H1 (cell line): Measurements from ENCODE around the gene USP9Y. TPM values are rescaled to one million over a fixed set of nuclear protein-coding genes. Genes with fewer than 3 reads are reported as not detected.

ENCODE experiments used
- CTCF ChIA-PET: fragments of 300-600 bp; sonication (Branson Sonifier 250); formaldehyde crosslinking; loops from one replicate; lab custom pipeline; 2021; ENCODE audit not compliant: partially characterized antibody; lab: Charles Lee
- POLR2A ChIA-PET: fragments of 300-600 bp; sonication (Branson Sonifier 250); formaldehyde crosslinking; loops from one replicate; lab custom pipeline; 2021; ENCODE audit warnings: inconsistent platforms; ENCODE audit not compliant: partially characterized antibody; lab: Charles Lee
- DNase-seq, 2 experiments: peaks; one replicate each; pipeline versions ENCODE4 v3.0.0 to v3.0.0-alpha.2; 2010 to 2022; ENCODE audit warnings: low spot score in 2 of 2, low read depth in 1 of 2, mixed read lengths in 1 of 2
- FAIRE-seq: peaks from 2 replicates; lab custom pipeline; 2011; peaks lifted over from hg19 to GRCh38; lab: Jason Lieb, UNC
- H2AFZ ChIP-seq: 2 replicates; pipeline ENCODE4 v1.8.1; 2012; ENCODE audit warnings: low read length, inconsistent platforms
- H2AK5ac ChIP-seq: 2 replicates; pipeline ENCODE4 v1.6.1; 2013; ENCODE audit warnings: low read depth, low read length
- H2BK120ac ChIP-seq: replicated peaks from 2 replicates; pipeline ENCODE3; 2013; ENCODE audit warnings: low read depth, low read length, inconsistent platforms
- H2BK12ac ChIP-seq: 2 replicates; pipeline ENCODE4 v1.6.1; 2013; ENCODE audit warnings: low read depth, low read length
- H2BK15ac ChIP-seq: 2 replicates; pipeline ENCODE4 v1.6.1; 2013; ENCODE audit warnings: low read length
- H2BK20ac ChIP-seq: 2 replicates; pipeline ENCODE4 v1.6.1; 2013; ENCODE audit warnings: low read length
- H2BK5ac ChIP-seq: 2 replicates; pipeline ENCODE4 v1.6.1; 2013; ENCODE audit warnings: low read depth, low read length
- H3K14ac ChIP-seq: 2 replicates; pipeline ENCODE4 v1.6.1; 2013; ENCODE audit warnings: inconsistent platforms; ENCODE audit not compliant: insufficient read length
- H3K18ac ChIP-seq: 2 replicates; pipeline ENCODE4 v1.6.1; 2013; ENCODE audit warnings: low read length; ENCODE audit errors: extremely low read depth
- H3K23ac ChIP-seq: 2 replicates; pipeline ENCODE4 v1.6.1; 2013; ENCODE audit warnings: inconsistent platforms; ENCODE audit not compliant: insufficient read length
- H3K23me2 ChIP-seq: 2 replicates; pipeline ENCODE4 v1.6.1; 2013; ENCODE audit warnings: low read depth, low read length
- H3K27ac ChIP-seq: 2 replicates; pipeline ENCODE4 v1.6.1; 2011; ENCODE audit warnings: low read depth, low read length, inconsistent platforms
- H3K27me3 ChIP-seq, 4 experiments: replicated peaks in 1 of 4; 1 replicate in 1 of 4; 2 replicates in 3 of 4; pipeline versions ENCODE4 v1.6.1 to v1.8.1; 2011 to 2013; ENCODE audit warnings: low read length in 3 of 4, mild to moderate bottlenecking in 3 of 4, inconsistent platforms in 2 of 4, mixed read lengths in 2 of 4, moderate library complexity in 1 of 4; ENCODE audit not compliant: control insufficient read depth in 3 of 4, insufficient read depth in 3 of 4; ENCODE audit errors: extremely low read depth in 1 of 4
- H3K36me3 ChIP-seq, 4 experiments: 2 replicates each; pipeline versions ENCODE4 v1.6.1 to v1.8.1; 2011 to 2013; ENCODE audit warnings: mild to moderate bottlenecking in 4 of 4, low read length in 3 of 4, moderate library complexity in 2 of 4, control low read depth in 1 of 4, inconsistent platforms in 1 of 4; ENCODE audit not compliant: insufficient read depth in 4 of 4, control insufficient read depth in 2 of 4
- H3K4ac ChIP-seq: replicated peaks from 2 replicates; pipeline ENCODE3; 2013; ENCODE audit warnings: low read length, low read depth, mixed read lengths, inconsistent platforms; ENCODE audit not compliant: insufficient read length
- H3K4me1 ChIP-seq, 4 experiments: replicated peaks in 1 of 4; 1 replicate in 1 of 4; 2 replicates in 3 of 4; pipeline versions ENCODE4 v1.6.1 to v1.8.1; 2011 to 2013; ENCODE audit warnings: low read length in 3 of 4, inconsistent platforms in 2 of 4, mixed read lengths in 1 of 4; ENCODE audit not compliant: insufficient read depth in 4 of 4, control insufficient read depth in 3 of 4
- H3K4me2 ChIP-seq, 2 experiments: 2 replicates each; pipeline versions ENCODE4 v1.6.1 to v1.8.1; 2011 to 2013; ENCODE audit warnings: low read depth in 2 of 2, low read length in 2 of 2, control low read depth in 1 of 2, inconsistent platforms in 1 of 2, mild to moderate bottlenecking in 1 of 2; ENCODE audit not compliant: insufficient read depth in 1 of 2
- H3K4me3 ChIP-seq, 4 experiments: fragments of 200-600, 300-600 bp in 1 of 4; sonication (generic), shearing (Covaris generic), sonication (Bioruptor Twin) in 1 of 4; 2 replicates each; pipeline versions ENCODE4 v1.5.1 to v1.8.1; 2011 to 2016; ENCODE audit warnings: low read length in 4 of 4, low read depth in 3 of 4, control low read depth in 2 of 4, inconsistent platforms in 2 of 4, mild to moderate bottlenecking in 2 of 4, mixed read lengths in 1 of 4, moderate library complexity in 1 of 4; ENCODE audit not compliant: insufficient read depth in 2 of 4; ENCODE audit errors: extremely low read depth in 1 of 4
- H3K56ac ChIP-seq: replicated peaks from 2 replicates; pipeline ENCODE3; 2013; ENCODE audit warnings: low read depth, mild to moderate bottlenecking, mixed read lengths, low read length, inconsistent platforms; ENCODE audit not compliant: insufficient read length
- H3K79me1 ChIP-seq: 2 replicates; pipeline ENCODE4 v1.6.1; 2013; ENCODE audit warnings: low read depth, low read length, control low read depth
- H3K79me2 ChIP-seq, 2 experiments: 2 replicates each; pipeline versions ENCODE4 v1.6.1 to v1.8.1; 2012 to 2013; ENCODE audit warnings: low read length in 2 of 2, mild to moderate bottlenecking in 2 of 2, inconsistent platforms in 1 of 2; ENCODE audit not compliant: insufficient read depth in 2 of 2, control insufficient read depth in 1 of 2
- H3K9ac ChIP-seq, 4 experiments: replicated peaks in 1 of 4; 1 replicate in 1 of 4; 2 replicates in 3 of 4; pipeline versions ENCODE4 v1.6.1 to v1.8.1; 2011 to 2013; ENCODE audit warnings: low read depth in 3 of 4, low read length in 3 of 4, control low read depth in 2 of 4, mild to moderate bottlenecking in 2 of 4, moderate library complexity in 2 of 4, inconsistent platforms in 1 of 4; ENCODE audit errors: extremely low read depth in 1 of 4
- H3K9me3 ChIP-seq, 2 experiments: 2 replicates each; pipeline versions ENCODE4 v1.6.1 to v1.8.1; 2012 to 2013; ENCODE audit warnings: mild to moderate bottlenecking in 2 of 2, moderate library complexity in 2 of 2, control low read depth in 1 of 2, inconsistent platforms in 1 of 2, low read depth in 1 of 2, low read length in 1 of 2, mixed read lengths in 1 of 2; ENCODE audit not compliant: insufficient read depth in 2 of 2
- H4K20me1 ChIP-seq, 2 experiments: replicated peaks in 1 of 2; 2 replicates each; pipeline versions ENCODE3 to v1.8.1; 2011 to 2013; ENCODE audit warnings: inconsistent platforms in 2 of 2, low read length in 2 of 2, mild to moderate bottlenecking in 1 of 2; ENCODE audit not compliant: insufficient read depth in 2 of 2, control insufficient read depth in 1 of 2
- H4K5ac ChIP-seq: 2 replicates; pipeline ENCODE4 v1.6.1; 2013; ENCODE audit warnings: low read length, low read depth, mixed read lengths, inconsistent platforms; ENCODE audit not compliant: insufficient read length
- H4K8ac ChIP-seq: 2 replicates; pipeline ENCODE4 v1.8.0; 2013; ENCODE audit warnings: mild to moderate bottlenecking, moderate library complexity, low read length, inconsistent platforms; ENCODE audit not compliant: insufficient read depth; ENCODE audit errors: extremely low read depth
- H4K91ac ChIP-seq: replicated peaks from 2 replicates; pipeline ENCODE3; 2013; ENCODE audit warnings: low read length, mixed read lengths, inconsistent platforms; ENCODE audit not compliant: insufficient read length
- ASH2L ChIP-seq: fragments of 200-600, 300-600 bp; sonication (generic); IDR thresholded peaks from one replicate; pipeline ENCODE4 v1.7.1; 2017; ENCODE audit warnings: low read length
- BACH1 ChIP-seq: IDR thresholded peaks from 2 replicates; pipeline ENCODE4 v1.6.1; 2012; ENCODE audit warnings: low read length, improper control_type of control experiment
- CTCF ChIP-seq, 3 experiments: IDR thresholded peaks; 1 replicate in 2 of 3; 2 replicates in 1 of 3; pipeline versions ENCODE4 v1.5.1 to v1.6.1; 2011; ENCODE audit warnings: low read length in 3 of 3, mild to moderate bottlenecking in 3 of 3, inconsistent platforms in 2 of 3, low read depth in 1 of 3, moderate library complexity in 1 of 3; ENCODE audit not compliant: insufficient read depth in 1 of 3; ENCODE audit errors: control extremely low read depth in 1 of 3
- EGR1 ChIP-seq: IDR thresholded peaks from 2 replicates; pipeline ENCODE4 v1.6.1; 2011; ENCODE audit warnings: low read depth, low read length, borderline replicate concordance
- FOSL1 ChIP-seq: IDR thresholded peaks from 2 replicates; pipeline ENCODE4 v1.6.1; 2011; ENCODE audit warnings: mild to moderate bottlenecking, low read depth, low read length, moderate library complexity; ENCODE audit not compliant: insufficient read depth
- JUN ChIP-seq: IDR thresholded peaks from 2 replicates; pipeline ENCODE4 v1.6.1; 2011; ENCODE audit warnings: low read depth, mild to moderate bottlenecking, improper control_type of control experiment, low read length
- POU5F1 ChIP-seq: IDR thresholded peaks from 2 replicates; pipeline ENCODE4 v1.6.1; 2011; ENCODE audit warnings: low read depth, mild to moderate bottlenecking, low read length, moderate library complexity
- RBBP5 ChIP-seq: IDR thresholded peaks from 2 replicates; pipeline ENCODE4 v1.7.1; 2012; ENCODE audit warnings: low read depth, mild to moderate bottlenecking, inconsistent platforms, low read length, moderate library complexity, borderline replicate concordance
- RNF2 ChIP-seq: fragments of 200-900, 300-1000 bp; sonication (generic); IDR thresholded peaks from 2 replicates; pipeline ENCODE4 v1.7.1; 2016; ENCODE audit warnings: borderline replicate concordance, low read depth, mild to moderate bottlenecking, antibody characterized with exemption, low read length; ENCODE audit not compliant: poor library complexity, severe bottlenecking; ENCODE audit errors: missing control alignments
- RXRA ChIP-seq: IDR thresholded peaks from 2 replicates; pipeline ENCODE4 v1.6.1; 2011; ENCODE audit warnings: low read depth, mild to moderate bottlenecking, low read length, moderate library complexity; ENCODE audit not compliant: insufficient read depth
- SP2 ChIP-seq: IDR thresholded peaks from 2 replicates; pipeline ENCODE4 v1.6.1; 2012; ENCODE audit warnings: mild to moderate bottlenecking, low read length, inconsistent platforms
- TCF12 ChIP-seq: IDR thresholded peaks from 2 replicates; pipeline ENCODE4 v1.6.1; 2011; ENCODE audit warnings: low read depth, mild to moderate bottlenecking, low read length
- WGBS, 2 experiments: shearing (Covaris generic) in 1 of 2; methylation state at CpG; one replicate each; pipeline versions ENCODE4 v1.1.6 to v1.1.7; 2013 to 2015; ENCODE audit warnings: low lambda C conversion rate in 2 of 2, mixed read lengths in 2 of 2, inconsistent platforms in 1 of 2, low coverage in 1 of 2, missing lambda C conversion rate in 1 of 2; ENCODE audit not compliant: insufficient replicate concordance in 2 of 2, insufficient coverage in 1 of 2, insufficient read length in 1 of 2; ENCODE audit errors: extremely low coverage in 1 of 2, missing lambda C conversion rate in 1 of 2; 5-methylcytosine and 5-hydroxymethylcytosine counted together
- polyA plus RNA-seq, 7 experiments: library from polyadenylated mRNA; depleted of rRNA in 3 of 7; stranded (reverse) in 5 of 7; unstranded in 2 of 7; fragments of >200 nt in 5 of 7; fragments of 200-250 nt in 2 of 7; gene quantifications; 1 replicate in 5 of 7; 2 replicates in 1 of 7; 4 replicates in 1 of 7; pipeline versions ENCODE4 v1.2.1 to v1.2.3, GENCODE V29; 2011 to 2013; ENCODE audit warnings: missing spikeins in 2 of 7, mixed read lengths in 2 of 7
- total RNA-seq: library from RNA; stranded (reverse); fragmentation: NEBNext Ultra II Directional; extraction: Animal tissue kit (Norgen Biotek cat#: 25700); gene quantifications from 2 replicates; pipeline ENCODE4 v1.2.1, GENCODE V29; 2021

USP9Y gene
- total and polyA plus RNA-seq, 2 of the 8 experiments (the other 6 are each of a cell fraction or from before 2014, with no cell fraction given) = 28.3 to 34.1 TPM

- DNase-seq (no peak), FAIRE-seq (no peak)
- no peak overlapping the region for H3K4me3 ChIP-seq
- H2BK12ac ChIP-seq = no peak overlapping the region
- H4K8ac ChIP-seq = no peak overlapping the region
- no peaks in the 10 kb centered on the region for H3K23me2 ChIP-seq
- 86% methylated on average over 1 of the region's 1 CpG; no CpG with 5 or more reads in 1 of the 2 experiments for WGBS, 2 experiments
- no peak overlapping the region for H2BK120ac ChIP-seq
- no peaks in the 10 kb centered on the region; a peak in 2 of 7 replicates for H3K4me1 ChIP-seq
- no peak overlapping the region for H3K4ac ChIP-seq
- H4K20me1 ChIP-seq = no peaks in the 10 kb centered on the region
- H3K9ac ChIP-seq = no peak overlapping the region
- H3K79me1 ChIP-seq = no peaks in the 10 kb centered on the region
- no peak overlapping the region for H4K5ac ChIP-seq
- no peak overlapping the region for H3K27ac ChIP-seq
- H2AFZ ChIP-seq = no peak overlapping the region
- peak overlapping the region in 1 of 2 experiments; percentile 7; a peak in 1 of 4 replicates for H3K4me2 ChIP-seq
- CTCF ChIA-PET = no interaction called here
- no peaks in the 10 kb centered on the region for H3K27me3 ChIP-seq
- H2AK5ac ChIP-seq = no peak overlapping the region
- no peak overlapping the region for H2BK15ac ChIP-seq
- no peak overlapping the region for H2BK20ac ChIP-seq
- no peak overlapping the region for H4K91ac ChIP-seq
- H3K9me3 ChIP-seq = no peaks in the 10 kb centered on the region
- H3K14ac ChIP-seq = no peak overlapping the region
- peaks cover 0 to 4% of the 10 kb centered on the region in 2 experiments; a peak in 1 of 4 replicates for H3K79me2 ChIP-seq
- no peak overlapping the region for H3K18ac ChIP-seq
- H3K36me3 ChIP-seq = peaks cover 0 to 9% (median 0%) of the 10 kb centered on the region in 4 experiments; a peak in 2 of 8 replicates
- no peak overlapping the region for H3K23ac ChIP-seq
- POLR2A ChIA-PET = no interaction called here
- H3K56ac ChIP-seq = no peak overlapping the region
- H2BK5ac ChIP-seq = no peak overlapping the region
- TF ChIP-seq JUN (no peak), RBBP5 (no peak), TCF12 (no peak), SP2 (no peak), FOSL1 (no peak), BACH1 (no peak), ASH2L (no peak), RXRA (no peak), EGR1 (no peak), POU5F1 (no peak), RNF2 (no peak), CTCF (IDR thresholded peaks at IDR 0.05; ENCODE audit: control extremely low read depth in 1 of 3, insufficient read depth in 1 of 3, low read depth in 1 of 3, low read length in 3 of 3) (no peak)
Measured at GRCh38 chrY:12756021-12756420, 55.0 kb downstream of the USP9Y start.
